Psoas muscle (tissue), 8 donors: ENCODE results near the gene MGRN1. TPM values are rescaled to one million over a fixed set of nuclear protein-coding genes. Genes with fewer than 3 reads are reported as not detected.

Experiments
- ATAC-seq, 4 donors: fragments of 200-7000 bp; cut with Tn5 transposase; one replicate each; pipeline ENCODE4 v1.9.1; 2020; ENCODE audit warnings: moderate library complexity in 3 of 4, mild to moderate bottlenecking in 2 of 4
- DNase-seq, 2 donors: peaks; one replicate each; pipeline ENCODE4 v3.0.0-alpha.2; 2020
- H3K27ac ChIP-seq: fragments of 200-600 bp; one replicate; pipeline ENCODE4 v1.8.0; 2022
- H3K27me3 ChIP-seq, 3 donors: fragments of 200-600 bp in 1 of 3; one replicate each; pipeline versions ENCODE4 v1.6.1 to v1.8.0; 2013 to 2022; ENCODE audit warnings: low read length in 2 of 3, mild to moderate bottlenecking in 2 of 3, moderate library complexity in 1 of 3; ENCODE audit not compliant: insufficient read depth in 3 of 3
- H3K36me3 ChIP-seq, 2 donors: fragments of 200-600 bp in 1 of 2; one replicate each; pipeline versions ENCODE4 v1.6.1 to v1.8.0; 2013 to 2022; ENCODE audit warnings: low read depth in 1 of 2, mild to moderate bottlenecking in 1 of 2, moderate library complexity in 1 of 2; ENCODE audit not compliant: insufficient read depth in 1 of 2
- H3K4me1 ChIP-seq: fragments of 200-600 bp; one replicate; pipeline ENCODE4 v1.8.0; 2022
- H3K4me3 ChIP-seq: fragments of 200-600 bp; one replicate; pipeline ENCODE4 v1.8.0; 2022; ENCODE audit warnings: mild to moderate bottlenecking
- H3K9me3 ChIP-seq: fragments of 200-600 bp; one replicate; pipeline ENCODE4 v1.8.0; 2022
- WGBS, 3 donors: extraction: QIAGEN DNeasy Blood & Tissue Kit; methylation state at CpG; one replicate each; pipeline versions ENCODE4 v1.1.6 to v1.1.7; 2013; 5-methylcytosine and 5-hydroxymethylcytosine counted together
- intact Hi-C, 2 donors: fragments of 100-400 bp; cut with DNase I; formaldehyde crosslinking; loops; one replicate each; pipeline versions ENCODE4 v1.11.0 to v1.14.2; 2022
- polyA plus RNA-seq, 3 donors: library from polyadenylated mRNA; stranded (reverse); fragments of 200-250 nt; gene quantifications; one replicate each; pipeline ENCODE4 v1.2.3, GENCODE V29; 2013
- total RNA-seq, 4 donors: library from RNA; stranded (reverse); fragmentation: NEBNext Ultra II Directional in 2 of 4; extraction: Animal tissue kit (Norgen Biotek cat#: 25700) in 2 of 4; gene quantifications; one replicate each; pipeline versions ENCODE4 v1.2.1 to v1.2.4, GENCODE V29; 2021 to 2023
- TF ChIP-seq, protein P1 (sequence below): fragments of 200-600 bp; IDR thresholded peaks from one replicate; pipeline ENCODE4 v1.8.0; 2022; ENCODE audit warnings: antibody characterized with exemption
- donor health status: healthy with polysubstance abuse.
- donor health status: DM: no; HTN: no; CAD: no; lungs with moderate emphysema.
- donor health status: Bipolar disorder and iron deficiency.
- donor health status: healthy.
- donor health status: DM: yes; HTN: yes; CAD: no.
- donor health status: DM: no; HTN: no; CAD: no.
- donor health status: DM: no; HTN: no; CAD: no.
- donor health status: DM: yes; HTN: yes; CAD: no.

MGRN1 gene
- total and polyA plus RNA-seq, 7 donors = 20.2 to 63.1 (median 44.2) TPM

DNA sequence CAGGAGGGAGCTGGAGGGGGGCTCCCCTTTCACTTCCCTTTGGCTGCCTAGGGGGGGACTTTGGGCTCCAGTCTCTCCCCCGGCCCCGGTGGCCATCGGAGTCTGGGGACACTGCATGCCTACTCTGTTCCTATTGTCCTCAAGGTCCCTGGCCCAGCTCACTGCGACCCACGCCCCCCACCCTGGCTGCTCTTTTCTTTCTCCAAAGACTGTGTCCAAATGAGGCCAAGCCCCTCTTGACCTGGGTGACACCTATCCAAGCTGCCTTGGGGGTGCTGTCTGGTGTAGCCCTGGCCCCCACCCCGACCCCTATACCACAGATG, 22.8 kb upstream of the MGRN1 start:
- 50 to 59% (median 53%) methylated on average over 6 of the region's 6 CpGs for WGBS, 3 donors

DNA sequence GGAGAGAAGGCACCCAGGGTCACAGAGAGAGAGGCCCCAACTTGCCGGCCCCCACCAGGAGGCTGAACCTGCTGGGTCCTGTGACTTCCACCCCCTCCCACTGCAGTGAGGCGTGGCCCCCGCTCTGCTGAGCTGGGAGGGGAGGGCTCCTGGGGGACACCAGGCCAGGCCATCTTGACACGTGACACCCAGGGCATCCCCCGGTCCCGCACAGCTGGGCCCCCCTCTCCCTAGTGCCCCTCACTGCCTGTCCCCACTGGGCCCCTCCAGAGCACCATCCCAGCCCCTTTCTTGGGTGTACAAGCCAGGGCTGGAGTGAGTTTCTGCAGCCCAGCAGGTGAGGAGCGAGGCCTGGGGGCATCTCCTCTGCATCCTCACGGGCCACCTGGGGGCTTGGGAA, 22.3 kb upstream of the MGRN1 start:
- ATAC-seq (peak in 2 of 4 donors; percentile 8 to 26), DNase-seq (no peak)
- Histone ChIP-seq H3K4me1 (peaks cover 5% of the 10 kb centered on the region), H3K27me3 (peaks cover 0 to 27% (median 8%) of the 10 kb centered on the region in 3 donors), H3K27ac (no peak overlapping the region), H3K4me3 (no peak overlapping the region), H3K9me3 (no peaks in the 10 kb centered on the region), H3K36me3 (peaks cover 0 to 6% of the 10 kb centered on the region in 2 donors)
- 50 to 76% (median 54%) methylated on average over 5 to 8 of the region's 8 CpGs for WGBS, 3 donors
- intact Hi-C loops = no loop called here
- TF ChIP-seq, protein P1, sequence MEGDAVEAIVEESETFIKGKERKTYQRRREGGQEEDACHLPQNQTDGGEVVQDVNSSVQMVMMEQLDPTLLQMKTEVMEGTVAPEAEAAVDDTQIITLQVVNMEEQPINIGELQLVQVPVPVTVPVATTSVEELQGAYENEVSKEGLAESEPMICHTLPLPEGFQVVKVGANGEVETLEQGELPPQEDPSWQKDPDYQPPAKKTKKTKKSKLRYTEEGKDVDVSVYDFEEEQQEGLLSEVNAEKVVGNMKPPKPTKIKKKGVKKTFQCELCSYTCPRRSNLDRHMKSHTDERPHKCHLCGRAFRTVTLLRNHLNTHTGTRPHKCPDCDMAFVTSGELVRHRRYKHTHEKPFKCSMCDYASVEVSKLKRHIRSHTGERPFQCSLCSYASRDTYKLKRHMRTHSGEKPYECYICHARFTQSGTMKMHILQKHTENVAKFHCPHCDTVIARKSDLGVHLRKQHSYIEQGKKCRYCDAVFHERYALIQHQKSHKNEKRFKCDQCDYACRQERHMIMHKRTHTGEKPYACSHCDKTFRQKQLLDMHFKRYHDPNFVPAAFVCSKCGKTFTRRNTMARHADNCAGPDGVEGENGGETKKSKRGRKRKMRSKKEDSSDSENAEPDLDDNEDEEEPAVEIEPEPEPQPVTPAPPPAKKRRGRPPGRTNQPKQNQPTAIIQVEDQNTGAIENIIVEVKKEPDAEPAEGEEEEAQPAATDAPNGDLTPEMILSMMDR = no peak

More for the DNA sequence above, 22.8 kb upstream of the MGRN1 start:
- peaks cover 5% of the 10 kb centered on the region for H3K4me1 ChIP-seq
- no peak overlapping the region for H3K27ac ChIP-seq
- no peaks in the 10 kb centered on the region for H3K9me3 ChIP-seq
- peaks cover 0 to 1% of the 10 kb centered on the region in 2 donors for H3K36me3 ChIP-seq
- H3K4me3 ChIP-seq = no peak overlapping the region
- H3K27me3 ChIP-seq = peaks cover 0 to 28% (median 8%) of the 10 kb centered on the region in 3 donors
- intact Hi-C loops = no loop called here
- peak in 1 of 4 donors; percentile 2 for ATAC-seq
- TF ChIP-seq, protein P1 = no peak
- no peak for DNase-seq

DNA sequence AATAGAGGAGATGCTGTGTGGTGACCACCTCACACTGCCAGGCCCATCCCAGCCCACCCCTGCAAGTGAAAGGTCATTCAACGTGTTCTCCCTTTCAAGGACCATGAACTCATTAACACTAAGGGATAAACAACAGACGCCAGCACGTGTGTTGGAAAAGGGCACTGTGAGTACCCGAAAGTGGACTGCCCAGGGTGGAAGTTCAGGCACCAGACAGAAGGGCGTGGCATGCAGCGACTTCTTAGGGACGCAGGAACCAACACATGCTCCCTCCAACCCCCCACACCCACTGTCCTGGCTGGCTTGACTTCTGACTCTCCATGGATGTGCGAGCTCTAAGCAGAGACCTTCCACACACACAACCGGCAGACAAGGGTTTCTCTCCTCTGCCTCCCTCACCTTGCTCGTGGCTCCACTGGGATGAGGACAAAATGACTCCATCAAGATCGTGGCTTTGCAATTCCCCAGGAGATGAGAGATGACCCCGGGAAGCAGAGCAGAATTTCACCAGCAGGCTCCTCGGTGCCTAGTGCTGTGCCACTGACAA, 20.9 kb upstream of the MGRN1 start:
- intact Hi-C loops = no loop called here
- no peak for DNase-seq
- WGBS, 3 donors = 49 to 66% (median 57%) methylated on average over 12 to 13 of the region's 13 CpGs

DNA sequence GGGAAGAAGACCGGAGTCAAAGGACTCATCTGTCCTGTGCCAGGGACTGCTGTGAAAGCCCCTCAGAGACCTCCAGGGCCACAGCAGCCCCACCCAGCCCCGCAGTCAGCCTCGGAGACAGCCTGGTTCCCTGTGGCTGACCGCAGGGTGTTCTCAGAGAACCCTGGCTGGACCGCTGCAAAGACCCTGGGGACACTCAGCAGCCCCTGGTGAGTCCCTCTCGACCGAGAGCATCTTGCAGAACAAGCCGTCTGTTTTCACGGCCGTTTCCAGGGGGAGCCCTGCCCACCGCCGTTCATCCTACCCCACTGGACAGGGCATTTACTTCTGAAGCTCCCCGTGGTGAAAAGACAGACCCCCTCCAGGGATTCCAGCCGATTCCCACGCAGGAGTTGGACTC, 20.2 kb upstream of the MGRN1 start:
- 35 to 46% (median 38%) methylated on average over 15 of the region's 15 CpGs for WGBS, 3 donors
- H3K9me3 ChIP-seq = no peaks in the 10 kb centered on the region
- TF ChIP-seq, protein P1 = no peak
- peaks cover 5% of the 10 kb centered on the region for H3K4me1 ChIP-seq
- peak in 2 of 4 donors; percentile 5 to 14 for ATAC-seq
- intact Hi-C loops = no loop called here
- DNase-seq = no peak
- H3K36me3 ChIP-seq = peaks cover 0 to 23% of the 10 kb centered on the region in 2 donors
- H3K27ac ChIP-seq = no peak overlapping the region
- peaks cover 0 to 20% (median 3%) of the 10 kb centered on the region in 3 donors for H3K27me3 ChIP-seq
- H3K4me3 ChIP-seq = no peak overlapping the region

More for the DNA sequence above, 20.9 kb upstream of the MGRN1 start:
- peaks cover 0 to 18% of the 10 kb centered on the region in 2 donors for H3K36me3 ChIP-seq
- no peak overlapping the region for H3K27ac ChIP-seq
- H3K4me1 ChIP-seq = peaks cover 5% of the 10 kb centered on the region
- H3K27me3 ChIP-seq = peaks cover 0 to 24% (median 6%) of the 10 kb centered on the region in 3 donors
- no peak overlapping the region for H3K4me3 ChIP-seq
- H3K9me3 ChIP-seq = no peaks in the 10 kb centered on the region
- TF ChIP-seq, protein P1 = no peak
- peak in 1 of 4 donors; percentile 16 for ATAC-seq

DNA sequence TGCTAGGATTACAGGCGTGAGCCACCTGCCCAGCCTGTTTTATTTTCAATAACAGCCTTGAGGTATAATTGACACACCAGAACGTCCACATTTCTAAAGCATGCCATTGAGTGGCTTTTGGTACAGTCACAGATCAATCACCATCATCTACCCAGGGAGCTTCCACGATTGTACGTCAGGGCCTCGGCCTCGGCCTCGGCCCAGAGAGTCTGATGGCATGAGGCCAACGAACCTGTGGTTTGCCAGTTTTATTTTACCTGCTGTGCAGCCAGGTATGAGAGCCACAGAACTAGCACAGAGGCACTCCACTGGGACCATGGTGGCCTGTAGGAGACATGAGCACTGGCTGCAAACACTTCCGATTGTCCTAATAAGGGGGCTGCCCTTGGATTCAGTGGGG, 18.3 kb upstream of the MGRN1 start:
- Histone ChIP-seq H3K9me3 (no peaks in the 10 kb centered on the region), H3K4me3 (no peak overlapping the region), H3K27ac (no peak overlapping the region), H3K36me3 (peaks cover 0 to 29% of the 10 kb centered on the region in 2 donors), H3K4me1 (peaks cover 6% of the 10 kb centered on the region), H3K27me3 (peaks cover 0 to 13% (median 3%) of the 10 kb centered on the region in 3 donors)
- no peak for ATAC-seq
- no peak for DNase-seq
- intact Hi-C loops = no loop called here
- 82 to 86% (median 83%) methylated on average over 9 of the region's 9 CpGs for WGBS, 3 donors
- TF ChIP-seq, protein P1 = no peak
